Melanocyte of skin (primary cell): ENCODE measurements around the gene TBC1D13. TPM values are rescaled to one million over a fixed set of nuclear protein-coding genes. Genes with fewer than 3 reads are reported as not detected.

Experiments used
- small RNA-seq, 2 donors: library from RNA; depleted of rRNA; stranded (forward); fragments of <200 nt; gene quantifications; one replicate each; pipeline ENCODE3, GENCODE V24; 2012
- total RNA-seq, 2 donors: library from RNA; depleted of rRNA; stranded (reverse); fragments of >200 nt; gene quantifications; 2 replicates each; pipeline ENCODE4 v1.2.3, GENCODE V29; 2012

The TBC1D13 gene
- 10 to 100 TPM; 11.0 TPM for total RNA-seq

GRCh38 chr9:128786681-128787601 lies at the start of gene TBC1D13:
Gene TBC1D13 (plus strand): TSS chr9:128787253. CDS start chr9:128787354, 101 bp downstream.

DNA sequence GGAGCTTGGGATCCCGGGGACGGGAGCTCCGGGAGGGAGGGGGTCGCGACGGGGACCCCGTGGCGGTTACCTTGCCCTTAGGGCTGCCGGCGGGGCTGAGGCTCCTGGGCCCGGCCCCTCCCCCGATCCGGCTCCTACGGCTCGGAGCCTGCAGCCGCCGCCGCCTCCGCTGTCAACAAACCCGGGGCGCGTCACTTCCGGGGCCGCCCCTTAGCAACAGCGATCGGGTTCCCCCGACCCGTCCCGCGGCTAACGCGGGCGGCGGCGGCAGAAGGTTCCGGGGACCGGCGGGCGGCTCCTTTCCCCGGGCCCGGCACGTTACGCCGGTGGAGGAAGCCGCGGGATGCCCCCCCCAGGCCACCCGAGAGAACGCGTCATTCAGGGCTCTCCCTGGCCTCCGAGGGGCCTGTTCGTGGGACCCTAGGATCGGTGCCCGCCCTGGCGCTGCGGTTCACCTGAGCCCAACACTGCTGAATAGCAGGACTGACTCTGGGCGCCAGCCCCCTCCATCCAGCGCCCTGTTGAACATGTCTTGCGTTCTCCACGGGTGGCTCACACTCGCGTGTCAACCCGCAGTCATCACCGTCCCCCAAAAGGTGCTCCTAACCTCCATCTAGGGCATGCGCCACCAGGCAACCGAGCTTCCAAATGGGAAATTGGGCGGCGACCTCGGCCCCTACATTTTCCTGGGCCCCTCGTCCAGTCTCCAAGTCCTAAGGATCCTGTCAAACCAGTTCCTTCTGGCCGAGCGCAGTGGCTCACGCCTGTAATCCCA lies 15.1 kb upstream of the TBC1D13 start, which contains the start of gene ZER1:
TSS of gene ZER1 (minus strand) at position 183 of the 775 bp plus-strand sequence. CDS start 16,362 bp downstream, outside the sequence.

GRCh38 chr9:128818099-128818838 lies 31.2 kb downstream of the TBC1D13 start, which contains the start of gene ENDOG:
Gene ENDOG (plus strand): TSS chr9:128818500. CDS start chr9:128818685, 185 bp downstream.

DNA sequence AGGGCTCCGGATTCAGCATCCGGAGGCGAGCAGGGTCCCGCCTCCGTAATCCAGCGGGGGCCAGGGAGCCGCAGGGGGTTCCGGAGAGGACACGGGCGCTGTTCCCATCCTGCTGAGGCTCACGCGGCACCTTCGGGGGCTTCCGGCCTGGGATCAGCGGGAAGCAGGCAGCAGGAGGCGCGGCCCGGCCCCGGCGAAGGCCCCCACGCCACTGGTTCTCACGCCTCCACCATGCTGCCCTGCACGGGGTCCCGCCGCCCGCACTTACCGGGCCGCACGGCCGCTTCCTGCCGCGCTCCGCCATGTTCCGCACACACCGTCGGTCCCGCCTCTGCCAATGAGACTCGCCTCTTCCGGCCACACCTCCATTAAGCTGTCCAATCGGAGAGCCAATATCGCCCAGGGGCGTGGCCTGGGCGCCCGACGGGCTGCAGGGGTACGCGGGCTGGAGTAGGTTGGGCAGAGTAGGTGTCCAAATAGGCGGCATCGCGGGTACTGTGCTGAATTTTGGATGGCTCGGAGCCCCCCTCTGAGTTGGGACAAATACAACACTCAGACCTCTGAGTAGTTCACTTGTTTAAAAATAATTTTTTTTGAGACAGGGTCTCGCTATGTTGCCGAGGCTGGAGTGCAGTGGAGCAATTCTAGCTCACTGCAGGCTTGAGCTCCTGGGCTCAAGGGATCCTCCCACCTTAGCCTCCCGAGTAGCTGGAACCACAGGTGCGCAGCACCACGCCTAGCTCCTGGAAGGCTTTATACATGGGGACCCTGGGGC lies 42.6 kb downstream of the TBC1D13 start, which contains the start of gene SPOUT1:
TSS of gene SPOUT1 (minus strand) at position 318 of the 775 bp plus-strand sequence. CDS start at position 304, 14 bp downstream.

Small RNA genes lying within 50 kb of the gene (small RNA-seq; reads per million reads assigned to genes)
- gene RF00017 = 0 reads per million in 2 donors

Other genes with a start within 250 kb of the TBC1D13 start
- 100 to 1,000 TPM; 254 to 325 TPM for gene SPTAN1, start 234.7 kb upstream of the TBC1D13 start, total RNA-seq
- 100 to 1,000 TPM in 1 of 2 donors, 10 to 100 TPM in 1; 55.1 to 102 TPM for gene DYNC2I2, start 130.4 kb upstream of the TBC1D13 start, total RNA-seq
- gene SET, start 98.0 kb upstream of the TBC1D13 start, total RNA-seq = 100 to 1,000 TPM; 220 to 385 TPM
- 10 to 100 TPM in 1 of 2 donors, 1 to 10 TPM in 1; 5.2 to 11.7 TPM for gene PKN3, start 84.8 kb upstream of the TBC1D13 start, total RNA-seq
- 10 to 100 TPM; 36.5 to 69.6 TPM for gene ZDHHC12, start 63.1 kb upstream of the TBC1D13 start, total RNA-seq
- 10 to 100 TPM; 14.0 to 19.3 TPM for gene ZER1, start 15.3 kb upstream of the TBC1D13 start, total RNA-seq
- gene ENDOG, start 31.2 kb downstream of the TBC1D13 start, total RNA-seq = 10 to 100 TPM; 21.7 to 25.6 TPM
- 10 to 100 TPM; 15.8 to 23.0 TPM for gene SPOUT1, start 42.5 kb downstream of the TBC1D13 start, total RNA-seq
- 10 to 100 TPM in 1 of 2 donors, 1 to 10 TPM in 1; 7.2 to 12.3 TPM for gene KYAT1, start 94.7 kb downstream of the TBC1D13 start, total RNA-seq
- gene LRRC8A, start 94.9 kb downstream of the TBC1D13 start, total RNA-seq = 10 to 100 TPM; 49.9 to 51.0 TPM
- gene PHYHD1, start 133.7 kb downstream of the TBC1D13 start, total RNA-seq = 1 to 10 TPM; 1.3 to 4.5 TPM
- gene DOLK, start 160.3 kb downstream of the TBC1D13 start, total RNA-seq = 10 to 100 TPM; 34.1 to 37.3 TPM
- 10 to 100 TPM; 58.8 to 65.6 TPM for gene NUP188, start 160.4 kb downstream of the TBC1D13 start, total RNA-seq
- gene SH3GLB2, start 241.1 kb downstream of the TBC1D13 start, total RNA-seq = 10 to 100 TPM; 28.3 to 33.0 TPM
- 10 to 100 TPM; 15.5 to 19.3 TPM for gene MIGA2, start 249.4 kb downstream of the TBC1D13 start, total RNA-seq